Measurements from ENCODE around the gene SLC6A3. TPM values are rescaled to one million over a fixed set of nuclear protein-coding genes. Genes with fewer than 3 reads are reported as not detected.
A peak's percentile ranks its signal among the peaks of the same experiment; 100 is the strongest.
"Not testable (repeated sequence)": the region's sequence is repeated elsewhere in the genome, so short reads cannot be mapped to it uniquely, and the experiment has no call there.

SLC6A3 gene
- total and polyA plus RNA-seq, 2 donors (not counting 1 experiment from before 2014, with no cell fraction given), result 0.01 to 0.15 TPM

GRCh38 chr5:1476181-1476966 lies 31.1 kb upstream of the SLC6A3 start:
- Histone ChIP-seq H3K79me2 (ENCODE audit: control insufficient read depth, insufficient read depth, low read length) (peaks cover 51% of the 10 kb centered on the region), H2AFZ (ENCODE audit: insufficient read depth, low read depth, low read length, poor library complexity, severe bottlenecking) (no peak overlapping the region), H3K4me3 (ENCODE audit: control extremely low read depth in 1 of 5, extremely low read depth in 1 of 5, insufficient read depth in 1 of 5, low read depth in 2 of 5, low read length in 4 of 5) (no peak overlapping the region), H4K20me1 (ENCODE audit: control insufficient read depth, insufficient read depth, low read length, poor library complexity, severe bottlenecking) (peaks cover 8% of the 10 kb centered on the region), H3K4me2 (replicated peaks; ENCODE audit: low read depth, low read length, poor library complexity, severe bottlenecking) (no peak overlapping the region), H3K27ac (ENCODE audit: low read length in 2 of 2) (no peak overlapping the region), H3K9ac (ENCODE audit: low read length) (no peak overlapping the region), H3K9me3 (ENCODE audit: control extremely low read depth in 1 of 3, control insufficient read depth in 2 of 3, insufficient read depth in 1 of 3, low read length in 2 of 3) (no peaks in the 10 kb centered on the region), H3K36me3 (replicated peaks in 1 of 2; ENCODE audit: control extremely low read depth in 1 of 2, control insufficient read depth in 1 of 2, extremely low read depth in 1 of 2, insufficient read depth in 2 of 2, low read length in 1 of 2) (peaks cover 2 to 79% of the 10 kb centered on the region in 2 experiments), H3K27me3 (replicated peaks in 1 of 4; ENCODE audit: control extremely low read depth in 1 of 4, control insufficient read depth in 3 of 4, insufficient read depth in 4 of 4, low read length in 3 of 4) (no peaks in the 10 kb centered on the region), H3K4me1 (ENCODE audit: control insufficient read depth in 2 of 2, insufficient read depth in 2 of 2, low read length in 2 of 2) (peaks cover 21 to 24% of the 10 kb centered on the region in 2 donors)
- Mint-ChIP-seq H3K9me3 (ENCODE audit: insufficient read depth) (no peaks in the 10 kb centered on the region), H3K27me3 (no peaks in the 10 kb centered on the region), H3K27ac (no peak overlapping the region), H3K4me1 (peaks cover 27% of the 10 kb centered on the region), H3K4me3 (no peak overlapping the region)
- ATAC-seq (ENCODE audit: low read depth), result no peak
- TF ChIP-seq EZH2 (IDR thresholded peaks at IDR 0.05; ENCODE audit: borderline replicate concordance, insufficient read depth, low read depth, low read length, poor library complexity, severe bottlenecking), result no peak
- TF ChIP-seq CTCF (IDR thresholded peaks at IDR 0.05), result no peak
- intact Hi-C loops (cut with micrococcal nuclease), result no loop called here
- peak; percentile 14 for DNase-seq
- 94% methylated on average over 24 of the region's 28 CpGs for WGBS (ENCODE audit: insufficient coverage)
- POLR2A ChIA-PET, result no interaction called here
- CTCF ChIA-PET, result interaction anchor here (9.1 kb wide), 1 partner anchor 27 kb away, joined by 81 read pairs; no protein-coding TSS in a partner anchor

GRCh38 chr5:1475544-1475900 lies 30.3 kb upstream of the SLC6A3 start:
- 96% methylated on average over 8 of the region's 17 CpGs for WGBS (ENCODE audit: insufficient coverage)
- DNase-seq, H3K4me3 Mint-ChIP-seq: not testable (repeated sequence)

More at GRCh38 chr5:1475544-1475900, 30.3 kb upstream of the SLC6A3 start:
- ATAC-seq (ENCODE audit: low read depth); intact Hi-C loops (cut with micrococcal nuclease); H3K4me2 ChIP-seq (replicated peaks; ENCODE audit: low read depth, low read length, poor library complexity, severe bottlenecking); H4K20me1 ChIP-seq (ENCODE audit: control insufficient read depth, insufficient read depth, low read length, poor library complexity, severe bottlenecking); H2AFZ ChIP-seq (ENCODE audit: insufficient read depth, low read depth, low read length, poor library complexity, severe bottlenecking); POLR2A ChIA-PET; H3K27me3 ChIP-seq (replicated peaks in 1 of 4; ENCODE audit: control extremely low read depth in 1 of 4, control insufficient read depth in 3 of 4, insufficient read depth in 4 of 4, low read length in 3 of 4); H3K4me3 ChIP-seq (ENCODE audit: control extremely low read depth in 1 of 5, extremely low read depth in 1 of 5, insufficient read depth in 1 of 5, low read depth in 2 of 5, low read length in 4 of 5); CTCF ChIA-PET; H3K9ac ChIP-seq (ENCODE audit: low read length); H3K27ac ChIP-seq (ENCODE audit: low read length in 2 of 2); H3K9me3 ChIP-seq (ENCODE audit: control extremely low read depth in 1 of 3, control insufficient read depth in 2 of 3, insufficient read depth in 1 of 3, low read length in 2 of 3); H3K27ac Mint-ChIP-seq; H3K9me3 Mint-ChIP-seq (ENCODE audit: insufficient read depth); H3K27me3 Mint-ChIP-seq: not testable (repeated sequence)
- Histone ChIP-seq H3K36me3 (replicated peaks in 1 of 2; ENCODE audit: control extremely low read depth in 1 of 2, control insufficient read depth in 1 of 2, extremely low read depth in 1 of 2, insufficient read depth in 2 of 2, low read length in 1 of 2) (peaks cover 2 to 83% of the 10 kb centered on the region in 2 experiments), H3K4me1 (ENCODE audit: control insufficient read depth in 2 of 2, insufficient read depth in 2 of 2, low read length in 2 of 2) (peaks cover 12 to 16% of the 10 kb centered on the region in 2 donors), H3K79me2 (ENCODE audit: control insufficient read depth, insufficient read depth, low read length) (peaks cover 44% of the 10 kb centered on the region)
- peaks cover 18% of the 10 kb centered on the region for H3K4me1 Mint-ChIP-seq

All from B cell (primary cell).